ENCODE results near the gene COMMD8.

DNA sequence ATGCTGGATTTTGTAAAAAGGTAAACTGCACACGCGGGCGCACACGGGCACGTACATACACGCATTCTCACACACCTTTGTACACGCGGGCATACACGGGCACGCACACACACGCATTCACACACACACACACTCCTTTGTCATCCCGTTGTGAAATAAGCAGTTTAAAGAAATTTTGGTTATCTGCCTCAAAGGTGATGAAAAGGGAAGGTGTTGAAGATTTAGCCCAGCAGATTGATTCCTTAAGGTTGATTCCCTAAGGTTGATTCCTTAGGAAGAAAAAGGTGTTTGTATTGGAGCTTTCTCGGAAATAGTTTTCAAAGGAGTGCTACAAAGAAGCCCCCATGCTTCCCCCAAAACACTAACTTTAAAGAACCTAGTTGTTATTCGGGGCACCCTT lies 22.3 kb upstream of the COMMD8 start:
- no peak for TF ChIP-seq GATA2 (IDR thresholded peaks at IDR 0.05; ENCODE audit: low read depth, low read length)
- no peak for TF ChIP-seq GATA3 (IDR thresholded peaks at IDR 0.05; ENCODE audit: low read depth, low read length)
